HCT116 (cell line): ENCODE data around the gene HHIPL1. TPM values are rescaled to one million over a fixed set of nuclear protein-coding genes. Genes with fewer than 3 reads are reported as not detected.

Experiments
- ATAC-seq: fragments of 200-7000 bp; cut with Tn5 transposase; 2 replicates; pipeline ENCODE4 v1.9.1; 2020; ENCODE audit warnings: mild to moderate bottlenecking, moderate library complexity
- BruUV-seq: library from RNA; stranded (reverse); fragments of 400-500 nt; replicated peaks from 2 replicates; lab custom pipeline; 2021; lab: Mats Ljungman, UMichigan
- CTCF ChIA-PET: fragments of 300-600 bp; sonication (Branson Sonifier 250); formaldehyde crosslinking; loops from one replicate; lab custom pipeline; 2021; ENCODE audit warnings: antibody characterized with exemption; lab: Charles Lee
- POLR2A ChIA-PET: fragments of 300-600, 350-600 bp; sonication (Branson Sonifier 250); formaldehyde crosslinking; loops from one replicate; lab custom pipeline; 2021; ENCODE audit warnings: antibody characterized with exemption; lab: Charles Lee
- RAD21 ChIA-PET, 2 experiments: fragments of 300-600 bp; sonication (Branson Sonifier 250); formaldehyde crosslinking; loops; one replicate each; lab custom pipeline; 2023; ENCODE audit warnings: low total read pairs in 2 of 2; ENCODE audit not compliant: uncharacterized antibody in 2 of 2, unreplicated experiment in 2 of 2, low non-redundant PET in 1 of 2; lab: Charles Lee
- DNase-seq: peaks from one replicate; pipeline ENCODE4 v3.0.0-alpha.2; 2010; ENCODE audit warnings: low read depth, low spot score
- H2AFZ ChIP-seq: fragments of 200-600 bp; shearing (Covaris generic), sonication (generic); 2 replicates; pipeline ENCODE4 v1.6.1; 2017; ENCODE audit warnings: low read depth, mixed run types, mixed read lengths, antibody characterized with exemption, low read length; ENCODE audit not compliant: poor library complexity, severe bottlenecking
- H3K27ac ChIP-seq: 2 replicates; pipeline ENCODE4 v1.5.1; 2012; ENCODE audit warnings: low read depth, low read length
- H3K27me3 ChIP-seq: fragments of 200-600 bp; sonication (generic); 2 replicates; pipeline ENCODE4 v1.6.1; 2016; ENCODE audit warnings: mixed run types, low read length, mixed read lengths; ENCODE audit not compliant: insufficient read depth
- H3K36me3 ChIP-seq, 2 experiments: fragments of 200-500 bp in 1 of 2; fragments of 200-600 bp in 1 of 2; sonication (Bioruptor generic) in 1 of 2; sonication (generic) in 1 of 2; 2 replicates each; pipeline versions ENCODE4 v1.5.1 to v1.6.1; 2014 to 2016; ENCODE audit warnings: low read length in 2 of 2, inconsistent platforms in 1 of 2, mixed read lengths in 1 of 2, mixed run types in 1 of 2; ENCODE audit not compliant: insufficient read depth in 2 of 2, control insufficient read depth in 1 of 2
- H3K4me1 ChIP-seq, 2 experiments: fragments of 200-600 bp in 1 of 2; sonication (generic) in 1 of 2; 2 replicates each; pipeline versions ENCODE4 v1.5.1 to v1.6.1; 2012 to 2017; ENCODE audit warnings: low read length in 2 of 2, inconsistent platforms in 1 of 2, mild to moderate bottlenecking in 1 of 2, mixed read lengths in 1 of 2, mixed run types in 1 of 2, moderate library complexity in 1 of 2; ENCODE audit not compliant: insufficient read depth in 2 of 2, control insufficient read depth in 1 of 2
- H3K4me2 ChIP-seq: fragments of 200-600 bp; sonication (generic); 2 replicates; pipeline ENCODE4 v1.6.1; 2017; ENCODE audit warnings: mixed run types, low read length, mixed read lengths
- H3K4me3 ChIP-seq, 2 experiments: fragments of 200-600 bp in 1 of 2; sonication (generic) in 1 of 2; replicated peaks in 1 of 2; 2 replicates each; pipeline ENCODE4 v1.5.1; 2011 to 2016; ENCODE audit warnings: low read length in 2 of 2, control low read depth in 1 of 2, low read depth in 1 of 2, mild to moderate bottlenecking in 1 of 2, mixed read lengths in 1 of 2, mixed run types in 1 of 2
- H3K79me2 ChIP-seq: fragments of 200-600 bp; sonication (generic); 2 replicates; pipeline ENCODE4 v1.6.1; 2017; ENCODE audit warnings: mild to moderate bottlenecking, mixed run types, low read length, moderate library complexity, mixed read lengths; ENCODE audit not compliant: insufficient read depth
- H3K9ac ChIP-seq: fragments of 200-600 bp; sonication (generic); 2 replicates; pipeline ENCODE4 v1.6.1; 2016; ENCODE audit warnings: low read length, mixed read lengths
- H3K9me2 ChIP-seq: fragments of 200-600 bp; sonication (generic), shearing (Covaris generic); 2 replicates; pipeline ENCODE4 v1.6.1; 2017; ENCODE audit warnings: mixed run types, mild to moderate bottlenecking, moderate library complexity; ENCODE audit not compliant: insufficient read depth
- H3K9me3 ChIP-seq, 2 experiments: fragments of 200-500 bp in 1 of 2; fragments of 200-600 bp in 1 of 2; sonication (Bioruptor generic) in 1 of 2; sonication (generic) in 1 of 2; 2 replicates each; pipeline ENCODE4 v1.6.1; 2014 to 2017; ENCODE audit warnings: low read length in 2 of 2, mixed read lengths in 2 of 2, inconsistent platforms in 1 of 2, low read depth in 1 of 2, mild to moderate bottlenecking in 1 of 2, mixed run types in 1 of 2, moderate library complexity in 1 of 2; ENCODE audit not compliant: control insufficient read depth in 1 of 2, insufficient read depth in 1 of 2
- H4K20me1 ChIP-seq: fragments of 200-600 bp; sonication (generic), shearing (Covaris generic); 2 replicates; pipeline ENCODE4 v1.6.1; 2017; ENCODE audit warnings: mixed run types, mild to moderate bottlenecking, moderate library complexity; ENCODE audit not compliant: insufficient read depth
- EGR1 ChIP-seq: IDR thresholded peaks from 2 replicates; pipeline ENCODE4 v1.6.1; 2012; ENCODE audit warnings: low read depth
- POLR2AphosphoS5 ChIP-seq: IDR thresholded peaks from 2 replicates; pipeline ENCODE4 v1.6.1; 2011; ENCODE audit warnings: mild to moderate bottlenecking, low read depth, low read length, moderate library complexity
- RAD21 ChIP-seq: IDR thresholded peaks from 2 replicates; pipeline ENCODE4 v1.6.1; 2012; ENCODE audit warnings: low read depth, mild to moderate bottlenecking
- SRF ChIP-seq: IDR thresholded peaks from 2 replicates; pipeline ENCODE4 v1.6.1; 2012; ENCODE audit warnings: low read depth
- ZBTB33 ChIP-seq: IDR thresholded peaks from 2 replicates; pipeline ENCODE4 v1.6.1; 2011; ENCODE audit warnings: mild to moderate bottlenecking, low read length, moderate library complexity; ENCODE audit not compliant: insufficient replicate concordance; ENCODE audit errors: extremely low read depth
- ZFX ChIP-seq: fragments of 450-650 bp; IDR thresholded peaks from 2 replicates; pipeline ENCODE4 v1.6.1; 2017
- intact Hi-C: fragments of 100-400 bp; cut with micrococcal nuclease; formaldehyde crosslinking; loops from 2 replicates; pipeline ENCODE4 v1.10.0; 2022
- total RNA-seq: library from RNA; stranded (reverse); gene quantifications from one replicate; pipeline ENCODE4 v1.2.1, GENCODE V29; 2021; ENCODE audit not compliant: unreplicated experiment
- TF ChIP-seq, protein P1 (sequence below): IDR thresholded peaks from 2 replicates; pipeline ENCODE4 v1.6.1; 2012

Gene HHIPL1
- total RNA-seq, 1 experiment from 2014 or later = not detected

GRCh38 chr14:99679996-99680395 lies 35.1 kb downstream of the HHIPL1 start:
- Histone ChIP-seq H2AFZ (no peak overlapping the region), H3K36me3 (no peaks in the 10 kb centered on the region), H3K9ac (no peak overlapping the region), H3K9me2 (no peaks in the 10 kb centered on the region), H3K27ac (no peak overlapping the region), H3K4me1 (peaks cover 0 to 25% of the 10 kb centered on the region in 2 experiments; a peak in 2 of 4 replicates), H3K9me3 (peaks cover 0 to 11% of the 10 kb centered on the region in 2 experiments; a peak in 2 of 4 replicates), H3K4me3 (no peak overlapping the region), H4K20me1 (no peaks in the 10 kb centered on the region), H3K79me2 (no peaks in the 10 kb centered on the region), H3K4me2 (no peak overlapping the region), H3K27me3 (no peaks in the 10 kb centered on the region)
- DNase-seq (no peak), ATAC-seq (no peak)
- ChIA-PET RAD21 (no interaction called here), CTCF (no interaction called here), POLR2A (no interaction called here)
- intact Hi-C loops = no loop called here
- TF ChIP-seq ZBTB33 = no peak
- TF ChIP-seq ZFX = no peak
- TF ChIP-seq, protein P1, sequence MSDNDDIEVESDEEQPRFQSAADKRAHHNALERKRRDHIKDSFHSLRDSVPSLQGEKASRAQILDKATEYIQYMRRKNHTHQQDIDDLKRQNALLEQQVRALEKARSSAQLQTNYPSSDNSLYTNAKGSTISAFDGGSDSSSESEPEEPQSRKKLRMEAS = no peak
- no peak for TF ChIP-seq SRF
- no peak for TF ChIP-seq RAD21
- no peak for TF ChIP-seq POLR2AphosphoS5
- TF ChIP-seq EGR1 = no peak
- no TSS peak for BruUV-seq
